HFF-Myc (cell line): ENCODE data around the gene NEIL1.

Source experiments
- DNase-seq: peaks from one replicate; pipeline ENCODE4 v3.0.0-alpha.2; 2011; ENCODE audit warnings: low read depth; ENCODE audit errors: extremely low read depth
- H3K4me3 ChIP-seq: replicated peaks from 2 replicates; pipeline ENCODE4 v1.5.1; 2011; ENCODE audit warnings: low read depth, mild to moderate bottlenecking, control low read depth, low read length
- TF ChIP-seq, protein P1 (sequence below): IDR thresholded peaks from 2 replicates; pipeline ENCODE4 v1.5.1; 2012; ENCODE audit warnings: mild to moderate bottlenecking, low read depth, low read length, control low read depth; ENCODE audit errors: missing control alignments

NEIL1 gene

DNA sequence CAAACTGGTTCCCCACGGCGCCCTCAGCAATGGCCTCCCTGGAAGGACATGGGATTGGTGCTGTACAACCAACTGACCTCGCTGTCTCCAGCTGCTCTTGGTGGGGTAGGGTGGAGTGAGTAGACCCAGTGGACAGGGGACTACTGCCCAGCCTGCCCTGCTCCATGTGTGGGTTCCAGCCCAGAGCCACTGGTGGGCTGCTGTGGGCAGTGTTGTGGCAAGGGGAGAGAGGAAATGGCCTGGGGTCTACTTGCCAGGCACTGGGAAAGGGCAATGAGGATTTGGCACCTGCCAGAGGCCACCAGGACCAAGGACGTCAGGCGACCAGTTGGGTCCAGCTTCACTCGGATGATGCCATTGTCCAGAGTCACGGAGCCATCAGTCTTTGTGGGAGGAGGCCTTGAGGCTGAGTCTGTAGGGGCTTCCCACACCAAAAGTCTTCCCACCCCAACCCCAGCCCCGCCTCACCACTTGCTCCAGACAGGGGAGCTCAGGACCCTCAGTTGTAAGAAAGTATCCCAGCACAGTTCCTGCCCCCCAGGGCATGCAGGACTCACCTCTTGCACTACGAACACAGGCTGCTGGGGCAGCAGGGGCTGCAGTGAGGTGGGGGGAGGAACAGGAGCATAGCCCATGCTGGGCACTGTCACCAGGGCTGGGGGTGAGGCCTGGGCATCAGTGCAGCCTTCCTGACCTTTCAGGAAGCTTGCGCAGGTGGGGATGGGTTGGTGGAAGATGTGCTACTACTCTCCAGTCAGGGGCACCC, 12.1 kb downstream of the NEIL1 start:
- no peak for DNase-seq

DNA sequence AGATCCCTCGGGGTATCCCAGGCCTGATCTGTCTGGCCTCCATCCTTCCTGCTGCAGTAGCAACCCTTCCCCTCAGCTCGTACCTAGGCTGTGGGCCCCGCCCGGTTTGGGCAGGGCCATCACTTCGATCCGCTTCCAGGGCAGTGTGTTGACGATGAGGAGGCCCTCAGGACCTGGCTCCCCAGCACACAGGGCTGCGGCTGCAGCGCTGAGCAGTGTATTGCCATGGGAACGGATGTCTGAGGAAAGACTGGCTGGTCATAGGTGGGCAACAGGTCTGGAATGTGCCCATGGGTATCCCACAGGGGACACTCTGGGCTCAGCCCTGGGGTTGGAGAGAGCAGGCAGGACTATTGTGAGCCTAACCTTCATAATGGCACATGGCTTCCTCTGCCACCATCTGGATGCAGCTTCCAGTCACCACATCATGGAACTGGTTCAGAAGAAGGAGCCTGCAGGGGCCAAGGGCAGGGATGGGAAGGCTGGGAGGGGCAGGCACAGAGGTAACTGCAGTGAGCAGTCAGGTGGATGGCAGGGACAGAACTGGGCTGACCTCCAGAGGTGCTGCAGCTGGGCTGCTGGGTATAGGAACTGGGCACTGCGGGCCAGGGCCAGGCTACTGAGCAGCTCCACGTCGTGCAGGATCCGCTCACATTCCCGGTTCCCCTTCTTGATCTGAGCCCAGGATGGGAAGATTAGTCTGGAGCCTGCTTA, 12.9 kb downstream of the NEIL1 start:
- TF ChIP-seq, protein P1, sequence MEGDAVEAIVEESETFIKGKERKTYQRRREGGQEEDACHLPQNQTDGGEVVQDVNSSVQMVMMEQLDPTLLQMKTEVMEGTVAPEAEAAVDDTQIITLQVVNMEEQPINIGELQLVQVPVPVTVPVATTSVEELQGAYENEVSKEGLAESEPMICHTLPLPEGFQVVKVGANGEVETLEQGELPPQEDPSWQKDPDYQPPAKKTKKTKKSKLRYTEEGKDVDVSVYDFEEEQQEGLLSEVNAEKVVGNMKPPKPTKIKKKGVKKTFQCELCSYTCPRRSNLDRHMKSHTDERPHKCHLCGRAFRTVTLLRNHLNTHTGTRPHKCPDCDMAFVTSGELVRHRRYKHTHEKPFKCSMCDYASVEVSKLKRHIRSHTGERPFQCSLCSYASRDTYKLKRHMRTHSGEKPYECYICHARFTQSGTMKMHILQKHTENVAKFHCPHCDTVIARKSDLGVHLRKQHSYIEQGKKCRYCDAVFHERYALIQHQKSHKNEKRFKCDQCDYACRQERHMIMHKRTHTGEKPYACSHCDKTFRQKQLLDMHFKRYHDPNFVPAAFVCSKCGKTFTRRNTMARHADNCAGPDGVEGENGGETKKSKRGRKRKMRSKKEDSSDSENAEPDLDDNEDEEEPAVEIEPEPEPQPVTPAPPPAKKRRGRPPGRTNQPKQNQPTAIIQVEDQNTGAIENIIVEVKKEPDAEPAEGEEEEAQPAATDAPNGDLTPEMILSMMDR: no peak
- no peak for DNase-seq
- H3K4me3 ChIP-seq: no peak overlapping the region

More for the DNA sequence above, 12.1 kb downstream of the NEIL1 start:
- H3K4me3 ChIP-seq: no peak overlapping the region
- TF ChIP-seq, protein P1: no peak

DNA sequence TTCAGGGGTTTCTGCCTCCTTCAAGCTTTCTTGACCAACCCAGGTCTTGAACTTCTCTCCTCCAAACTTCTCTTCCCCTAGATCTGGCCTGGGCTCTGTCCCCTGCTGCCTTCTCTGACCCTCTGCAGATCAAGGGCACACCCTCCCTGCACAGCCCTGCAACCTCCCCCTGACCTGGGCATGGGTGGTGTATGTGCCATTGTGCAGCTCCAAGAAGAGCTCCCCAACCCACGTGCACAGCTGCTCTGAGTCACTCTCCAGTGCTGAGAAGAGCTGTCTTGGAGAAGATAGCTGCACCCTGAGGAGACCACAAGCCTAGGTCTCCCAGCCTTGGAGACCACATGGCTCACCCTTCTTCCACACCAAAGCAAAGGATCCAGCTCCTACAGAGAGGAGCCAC, 13.6 kb downstream of the NEIL1 start:
- DNase-seq: no peak

GRCh38 chr15:75360856-75361255, 14.0 kb downstream of the NEIL1 start:
- no peak for DNase-seq
- TF ChIP-seq, protein P1: no peak
- no peak overlapping the region for H3K4me3 ChIP-seq

More for the DNA sequence above, 13.6 kb downstream of the NEIL1 start:
- no peak overlapping the region for H3K4me3 ChIP-seq
- TF ChIP-seq, protein P1: no peak

GRCh38 chr15:75361361-75361988, 14.6 kb downstream of the NEIL1 start:
- TF ChIP-seq, protein P1: no peak
- no peak for DNase-seq
- no peak overlapping the region for H3K4me3 ChIP-seq

GRCh38 chr15:75361989-75362641, 15.3 kb downstream of the NEIL1 start:
- TF ChIP-seq, protein P1: no peak
- H3K4me3 ChIP-seq: no peak overlapping the region
- no peak for DNase-seq
